OCI-LY7 (cell line): ENCODE data around the gene C1QTNF2. TPM values are rescaled to one million over a fixed set of nuclear protein-coding genes. Genes with fewer than 3 reads are reported as not detected.

Source experiments
- BruUV-seq: library from RNA; stranded (reverse); fragments of 400-500 nt; replicated peaks from 2 replicates; lab custom pipeline; 2021; lab: Mats Ljungman, UMichigan
- CTCF ChIA-PET: fragments of 300-600 bp; sonication (Branson Sonifier 250); formaldehyde crosslinking; loops from one replicate; lab custom pipeline; 2022; ENCODE audit warnings: antibody characterized with exemption; ENCODE audit not compliant: unreplicated experiment; lab: Charles Lee
- POLR2A ChIA-PET: fragments of 300-600 bp; sonication (Branson Sonifier 250); formaldehyde crosslinking; loops from one replicate; lab custom pipeline; 2022; ENCODE audit warnings: antibody characterized with exemption; lab: Charles Lee
- DNase-seq: peaks from one replicate; pipeline ENCODE4 v3.0.0-alpha.2; 2015; ENCODE audit warnings: low spot score
- H2AFZ ChIP-seq: fragments of 200-600 bp; sonication (generic), shearing (Covaris generic); 2 replicates; pipeline ENCODE4 v1.6.1; 2014; ENCODE audit warnings: mild to moderate bottlenecking, antibody characterized with exemption, low read length, moderate library complexity
- H3K27ac ChIP-seq: fragments of 200-600 bp; sonication (generic); 2 replicates; pipeline ENCODE4 v1.5.1; 2014; ENCODE audit warnings: mixed run types, low read depth, mild to moderate bottlenecking, moderate library complexity, low read length, inconsistent platforms; ENCODE audit not compliant: poor library complexity, severe bottlenecking
- H3K36me3 ChIP-seq: fragments of 200-600 bp; sonication (generic); 2 replicates; pipeline ENCODE4 v1.6.1; 2014; ENCODE audit warnings: mild to moderate bottlenecking, antibody characterized with exemption, low read length, moderate library complexity, mixed read lengths; ENCODE audit not compliant: insufficient read depth
- H3K4me1 ChIP-seq: fragments of 200-600 bp; sonication (generic); 2 replicates; pipeline ENCODE4 v1.5.1; 2014; ENCODE audit warnings: mild to moderate bottlenecking, low read length; ENCODE audit not compliant: insufficient read depth, poor library complexity, severe bottlenecking
- H3K4me2 ChIP-seq: fragments of 200-600 bp; sonication (generic); 2 replicates; pipeline ENCODE4 v1.6.1; 2014; ENCODE audit warnings: mild to moderate bottlenecking, low read length
- H3K4me3 ChIP-seq: fragments of 200-600 bp; sonication (generic); 2 replicates; pipeline ENCODE4 v1.5.1; 2014; ENCODE audit warnings: mild to moderate bottlenecking, low read depth, low read length; ENCODE audit not compliant: poor library complexity, severe bottlenecking
- H3K79me2 ChIP-seq: fragments of 200-600 bp; sonication (generic); 2 replicates; pipeline ENCODE4 v1.6.1; 2016; ENCODE audit warnings: low read depth, mild to moderate bottlenecking, low read length, moderate library complexity, mixed read lengths; ENCODE audit not compliant: insufficient read depth
- H3K9me2 ChIP-seq: fragments of 200-600 bp; sonication (generic); 2 replicates; pipeline ENCODE4 v1.6.1; 2016; ENCODE audit warnings: mild to moderate bottlenecking, low read length, mixed read lengths; ENCODE audit not compliant: insufficient read depth
- H3K9me3 ChIP-seq: fragments of 200-600 bp; sonication (generic); 2 replicates; pipeline ENCODE4 v1.6.1; 2014; ENCODE audit warnings: mild to moderate bottlenecking, mixed run types, low read length, mixed read lengths
- H4K20me1 ChIP-seq: fragments of 200-600 bp; sonication (generic); 2 replicates; pipeline ENCODE4 v1.6.1; 2014; ENCODE audit warnings: mild to moderate bottlenecking, antibody characterized with exemption, low read length, moderate library complexity, mixed read lengths; ENCODE audit not compliant: insufficient read depth
- CTCF ChIP-seq: fragments of 200-600 bp; sonication (generic); conservative IDR thresholded peaks from 2 replicates; pipeline ENCODE4 v1.5.1; 2014; ENCODE audit warnings: mild to moderate bottlenecking, antibody characterized with exemption, low read length, moderate library complexity, mixed read lengths
- EZH2phosphoT487 ChIP-seq: fragments of 200-600 bp; sonication (generic); IDR thresholded peaks from 2 replicates; pipeline ENCODE4 v1.6.1; 2018; ENCODE audit warnings: low read depth, borderline replicate concordance, mild to moderate bottlenecking, mixed run types, antibody characterized with exemption, low read length, moderate library complexity, mixed read lengths
- intact Hi-C: fragments of 100-400 bp; cut with micrococcal nuclease; formaldehyde crosslinking; loops from one replicate; pipeline ENCODE4 v1.10.0; 2022; ENCODE audit not compliant: unreplicated experiment
- total RNA-seq, 2 experiments: library from RNA; depleted of rRNA in 1 of 2; stranded (reverse); fragments of >200 nt in 1 of 2; shearing (Covaris generic) in 1 of 2; gene quantifications; 2 replicates each; pipeline ENCODE4 v1.2.3, GENCODE V29; 2014 to 2022

Gene C1QTNF2
- total RNA-seq, 2 experiments from 2014 or later: not detected

- Histone ChIP-seq H3K36me3 (peaks cover 16% of the 10 kb centered on the region), H3K9me2 (no peaks in the 10 kb centered on the region), H3K4me3 (no peak overlapping the region), H3K79me2 (peaks cover 8% of the 10 kb centered on the region; the same call in 1 of the 2 replicates), H3K9me3 (no peaks in the 10 kb centered on the region), H4K20me1 (no peaks in the 10 kb centered on the region), H2AFZ (no peak overlapping the region), H3K4me2 (0 out of 2 replicates have a peak overlapping the region, but pooled peaks have one; percentile 18), H3K27ac (no peak overlapping the region), H3K4me1 (peaks cover 9% of the 10 kb centered on the region)
- DNase-seq: no peak
- POLR2A ChIA-PET: interaction anchor here (1.1 to 1.5 kb wide), 2 partner anchors 21 to 321 kb away, joined by 3 to 7 read pairs; partner anchors contain the start of gene SLU7
- TF ChIP-seq EZH2phosphoT487 (no peak), CTCF (no peak)
- BruUV-seq: no TSS peak
- CTCF ChIA-PET: no interaction called here
- intact Hi-C loops: no loop called here
Observed at GRCh38 chr5:160397492-160397891, 27.1 kb upstream of the C1QTNF2 start.

- intact Hi-C loops: no loop called here
- Histone ChIP-seq H3K36me3 (no peaks in the 10 kb centered on the region), H3K4me3 (no peak overlapping the region), H3K4me2 (no peak overlapping the region), H3K9me3 (no peaks in the 10 kb centered on the region), H3K9me2 (no peaks in the 10 kb centered on the region), H3K4me1 (peaks cover 6% of the 10 kb centered on the region), H2AFZ (no peak overlapping the region), H3K27ac (no peak overlapping the region), H3K79me2 (peaks cover 8% of the 10 kb centered on the region; the same call in 1 of the 2 replicates), H4K20me1 (no peaks in the 10 kb centered on the region)
- BruUV-seq: no TSS peak
- DNase-seq: no peak
- no peak for TF ChIP-seq CTCF
- TF ChIP-seq EZH2phosphoT487: no peak
- ChIA-PET CTCF (no interaction called here), POLR2A (interaction anchor here (1.0 kb wide), 1 partner anchor 15 kb away, joined by 3 read pairs; no protein-coding TSS in a partner anchor)
Observed at GRCh38 chr5:160395111-160395510, 24.7 kb upstream of the C1QTNF2 start.
